Activated CD8-positive, alpha-beta T cell treated with anti-CD3 and anti-CD28 coated beads for 36 hours (primary cell): ENCODE results near the gene BEX1. TPM values are rescaled to one million over a fixed set of nuclear protein-coding genes. Genes with fewer than 3 reads are reported as not detected.
"Not testable (repeated sequence)": the region's sequence is repeated elsewhere in the genome, so short reads cannot be mapped to it uniquely, and the experiment has no call there.

Experiments used
- ATAC-seq: fragments of 200-7000 bp; cut with Tn5 transposase; one replicate; pipeline ENCODE4 v1.10.0; 2021; ENCODE audit warnings: mild to moderate bottlenecking, moderate library complexity
- CTCF ChIA-PET: fragments of 350-600 bp; sonication (Branson Sonifier 250); formaldehyde crosslinking; loops from one replicate; lab custom pipeline; 2021; ENCODE audit warnings: antibody characterized with exemption; lab: Charles Lee
- POLR2A ChIA-PET: fragments of 350-600 bp; sonication (Branson Sonifier 250); formaldehyde crosslinking; loops from one replicate; lab custom pipeline; 2021; ENCODE audit warnings: antibody characterized with exemption; lab: Charles Lee
- DNase-seq: peaks from one replicate; pipeline ENCODE4 v3.0.0-alpha.2; 2020
- H3K27ac Mint-ChIP-seq: one replicate; pipeline ENCODE4 v1.8.0; 2021; ENCODE audit warnings: mild to moderate bottlenecking, mixed read lengths
- H3K27me3 Mint-ChIP-seq: one replicate; pipeline ENCODE4 v1.8.0; 2021; ENCODE audit warnings: mixed read lengths
- H3K36me3 Mint-ChIP-seq: one replicate; pipeline ENCODE4 v1.8.0; 2021; ENCODE audit warnings: low read depth, mixed read lengths
- H3K4me1 Mint-ChIP-seq: one replicate; pipeline ENCODE4 v1.8.0; 2021; ENCODE audit warnings: low read depth, mixed read lengths
- H3K4me3 Mint-ChIP-seq: one replicate; pipeline ENCODE4 v1.8.0; 2021; ENCODE audit warnings: mild to moderate bottlenecking, moderate library complexity, mixed read lengths
- H3K9me3 Mint-ChIP-seq: one replicate; pipeline ENCODE4 v1.8.0; 2021; ENCODE audit warnings: mixed read lengths
- intact Hi-C: fragments of 100-400 bp; cut with micrococcal nuclease; formaldehyde crosslinking; loops from one replicate; pipeline ENCODE4 v1.10.0; 2022
- total RNA-seq, 2 experiments: library from RNA; stranded (reverse); gene quantifications; one replicate each; pipeline ENCODE4 v1.2.3, GENCODE V29; 2021
- TF ChIP-seq, protein P1 (sequence below): fragments of 200-600 bp; IDR thresholded peaks from one replicate; pipeline ENCODE4 v1.8.0; 2022; ENCODE audit warnings: antibody characterized with exemption, mild to moderate bottlenecking

Gene BEX1
- total RNA-seq, 2 experiments from 2014 or later: 0.38 to 0.56 TPM

DNA sequence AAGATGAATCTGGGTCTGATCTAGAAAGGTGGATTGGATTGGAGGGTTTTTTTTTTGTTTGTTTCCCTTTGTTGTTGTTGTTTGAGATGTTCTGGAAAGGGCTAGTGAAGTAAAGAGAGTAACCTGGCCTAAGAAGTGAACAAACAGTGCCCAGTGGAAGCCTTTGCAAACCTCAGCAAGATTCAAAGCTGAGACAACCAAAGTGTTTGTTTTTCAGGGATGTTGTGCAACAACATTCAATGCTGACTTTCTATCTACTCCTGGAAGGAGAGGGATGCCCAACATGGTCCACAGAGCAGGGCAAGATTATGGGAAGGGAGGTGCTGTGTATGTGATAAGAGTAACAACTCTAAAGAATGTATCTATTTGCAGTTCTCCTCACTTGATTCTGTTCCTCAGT, 11.3 kb downstream of the BEX1 start:
- ChIA-PET CTCF (no interaction called here), POLR2A (interaction anchor here (0.6 kb wide), 1 partner anchor 71 kb away, joined by 3 read pairs; no protein-coding TSS in a partner anchor)
- H3K36me3 Mint-ChIP-seq: no peaks in the 10 kb centered on the region
- DNase-seq (no peak), ATAC-seq (no peak)
- no peak overlapping the region for H3K4me3 Mint-ChIP-seq
- peaks cover 5% of the 10 kb centered on the region for H3K27me3 Mint-ChIP-seq
- H3K9me3 Mint-ChIP-seq: no peaks in the 10 kb centered on the region
- TF ChIP-seq, protein P1, sequence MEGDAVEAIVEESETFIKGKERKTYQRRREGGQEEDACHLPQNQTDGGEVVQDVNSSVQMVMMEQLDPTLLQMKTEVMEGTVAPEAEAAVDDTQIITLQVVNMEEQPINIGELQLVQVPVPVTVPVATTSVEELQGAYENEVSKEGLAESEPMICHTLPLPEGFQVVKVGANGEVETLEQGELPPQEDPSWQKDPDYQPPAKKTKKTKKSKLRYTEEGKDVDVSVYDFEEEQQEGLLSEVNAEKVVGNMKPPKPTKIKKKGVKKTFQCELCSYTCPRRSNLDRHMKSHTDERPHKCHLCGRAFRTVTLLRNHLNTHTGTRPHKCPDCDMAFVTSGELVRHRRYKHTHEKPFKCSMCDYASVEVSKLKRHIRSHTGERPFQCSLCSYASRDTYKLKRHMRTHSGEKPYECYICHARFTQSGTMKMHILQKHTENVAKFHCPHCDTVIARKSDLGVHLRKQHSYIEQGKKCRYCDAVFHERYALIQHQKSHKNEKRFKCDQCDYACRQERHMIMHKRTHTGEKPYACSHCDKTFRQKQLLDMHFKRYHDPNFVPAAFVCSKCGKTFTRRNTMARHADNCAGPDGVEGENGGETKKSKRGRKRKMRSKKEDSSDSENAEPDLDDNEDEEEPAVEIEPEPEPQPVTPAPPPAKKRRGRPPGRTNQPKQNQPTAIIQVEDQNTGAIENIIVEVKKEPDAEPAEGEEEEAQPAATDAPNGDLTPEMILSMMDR: no peak
- H3K4me1 Mint-ChIP-seq: no peaks in the 10 kb centered on the region
- no peak overlapping the region for H3K27ac Mint-ChIP-seq
- intact Hi-C loops: no loop called here

GRCh38 chrX:103051260-103051789, 12.6 kb downstream of the BEX1 start:
- H3K9me3 Mint-ChIP-seq: no peaks in the 10 kb centered on the region
- ChIA-PET POLR2A (no interaction called here), CTCF (no interaction called here)

GRCh38 chrX:103033371-103033770, 30.6 kb downstream of the BEX1 start:
- POLR2A ChIA-PET, intact Hi-C loops, H3K27ac Mint-ChIP-seq, H3K4me1 Mint-ChIP-seq, H3K36me3 Mint-ChIP-seq, H3K4me3 Mint-ChIP-seq, DNase-seq, CTCF ChIA-PET, H3K9me3 Mint-ChIP-seq, H3K27me3 Mint-ChIP-seq, ATAC-seq: not testable (repeated sequence)

More at GRCh38 chrX:103051260-103051789, 12.6 kb downstream of the BEX1 start:
- intact Hi-C loops: no loop called here
- TF ChIP-seq, protein P1: no peak
- H3K36me3 Mint-ChIP-seq: no peaks in the 10 kb centered on the region
- H3K27me3 Mint-ChIP-seq: peaks cover 8% of the 10 kb centered on the region
- ATAC-seq: no peak
- no peak overlapping the region for H3K4me3 Mint-ChIP-seq
- H3K27ac Mint-ChIP-seq: no peak overlapping the region
- no peaks in the 10 kb centered on the region for H3K4me1 Mint-ChIP-seq
- DNase-seq: no peak

DNA sequence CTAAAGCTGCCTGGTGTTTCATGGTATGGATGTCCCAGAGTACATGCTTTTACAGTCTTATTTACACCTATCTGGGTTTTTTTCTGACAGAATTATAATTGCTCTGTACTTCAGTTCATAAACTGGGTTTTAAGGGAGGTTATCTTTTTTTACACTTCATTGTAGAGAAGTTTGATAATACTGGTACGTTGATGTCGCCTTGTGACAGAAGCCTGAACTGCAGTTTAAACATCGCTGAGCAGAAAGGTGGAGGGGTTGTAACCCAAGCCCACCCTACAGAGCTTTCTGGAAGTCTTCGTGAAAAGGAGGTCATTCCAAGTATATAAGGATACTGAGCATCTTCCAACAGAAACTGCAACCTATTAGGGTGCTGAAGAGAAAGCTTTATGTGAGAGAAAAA, 46.4 kb downstream of the BEX1 start:
- intact Hi-C loops: no loop called here
- DNase-seq: no peak
- no peak overlapping the region for H3K4me3 Mint-ChIP-seq
- POLR2A ChIA-PET: no interaction called here
- H3K27me3 Mint-ChIP-seq: no peaks in the 10 kb centered on the region
- TF ChIP-seq, protein P1: no peak
- no peak for ATAC-seq
- H3K9me3 Mint-ChIP-seq: no peaks in the 10 kb centered on the region
- CTCF ChIA-PET: no interaction called here
- no peaks in the 10 kb centered on the region for H3K4me1 Mint-ChIP-seq
- H3K27ac Mint-ChIP-seq: no peak overlapping the region
- no peaks in the 10 kb centered on the region for H3K36me3 Mint-ChIP-seq

DNA sequence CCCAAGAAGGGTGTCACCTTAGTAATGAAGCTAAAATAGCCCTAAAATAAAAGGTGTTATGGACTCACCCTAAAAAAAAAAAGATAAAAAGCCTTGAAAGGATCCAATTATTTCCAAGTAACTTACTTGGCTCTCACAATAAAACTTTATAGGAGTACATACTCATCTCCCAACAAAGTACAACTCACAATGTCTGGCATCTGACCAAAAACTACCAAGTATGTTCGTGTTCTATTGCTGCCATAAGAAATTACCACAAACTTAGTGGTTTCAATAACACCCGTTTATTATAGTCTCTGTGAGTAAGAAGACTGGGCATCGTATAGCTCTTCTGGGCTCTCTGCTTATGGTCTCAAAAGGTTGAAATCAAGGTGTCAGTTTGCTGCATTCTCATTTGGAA, 51.0 kb downstream of the BEX1 start:
- ATAC-seq (no peak), DNase-seq (no peak)
- H3K4me1 Mint-ChIP-seq: no peaks in the 10 kb centered on the region
- H3K27ac Mint-ChIP-seq: no peak overlapping the region
- no peak overlapping the region for H3K4me3 Mint-ChIP-seq
- TF ChIP-seq, protein P1: no peak
- no peaks in the 10 kb centered on the region for H3K36me3 Mint-ChIP-seq
- H3K27me3 Mint-ChIP-seq: no peaks in the 10 kb centered on the region
- no peaks in the 10 kb centered on the region for H3K9me3 Mint-ChIP-seq
- POLR2A ChIA-PET: no interaction called here
- CTCF ChIA-PET: no interaction called here
- intact Hi-C loops: no loop called here

Other genes starting within 250 kb of the BEX1 start
- gene RAB40AL, start 126.9 kb downstream of the BEX1 start, total RNA-seq: not detected
- not detected for gene NXF3, start 29.0 kb upstream of the BEX1 start, total RNA-seq
- gene BEX4, start 150.9 kb upstream of the BEX1 start, total RNA-seq: 10 to 100 TPM in 1 of 2 experiments, 1 to 10 TPM in 1; 9.7 to 13.1 TPM
- gene TCEAL8, start 191.0 kb upstream of the BEX1 start, total RNA-seq: 10 to 100 TPM; 30.8 to 31.0 TPM
- not detected for gene TCEAL5, start 212.6 kb upstream of the BEX1 start, total RNA-seq
- gene BEX2, start 246.8 kb upstream of the BEX1 start, total RNA-seq: 10 to 100 TPM; 13.6 to 14.6 TPM